Measurements from ENCODE around the gene AMBRA1. TPM values are rescaled to one million over a fixed set of nuclear protein-coding genes. Genes with fewer than 3 reads are reported as not detected.

The AMBRA1 gene
- total RNA-seq, 6 donors from 2014 or later: 22.9 to 55.7 (median 33.2) TPM

GRCh38 chr11:46543564-46543963 is 50.3 kb downstream of the AMBRA1 start:
- no peak for TF ChIP-seq POLR2AphosphoS5 (IDR thresholded peaks at IDR 0.05)
- TF ChIP-seq EP300 (IDR thresholded peaks at IDR 0.05): no peak
- no peak for TF ChIP-seq POLR2A (IDR thresholded peaks at IDR 0.05)
- no peak for TF ChIP-seq CTCF (IDR thresholded peaks at IDR 0.05)
- no peaks in the 10 kb centered on the region for H3K27me3 ChIP-seq
- 38 to 67% methylated on average over 1 of the region's 1 CpG for WGBS, 2 donors
- no peak overlapping the region for H3K4me3 ChIP-seq
- peaks cover 5 to 75% (median 57%) of the 10 kb centered on the region in 4 donors for H3K36me3 ChIP-seq
- no peak for DNase-seq
- H3K4me1 ChIP-seq: peaks cover 0 to 16% (median 7%) of the 10 kb centered on the region in 4 donors
- H3K9me3 ChIP-seq: no peaks in the 10 kb centered on the region
- no peak overlapping the region for H3K27ac ChIP-seq
- ATAC-seq (ENCODE audit: low FRiP score in 2 of 2): no peak

GRCh38 chr11:46541593-46542371 is 52.0 kb downstream of the AMBRA1 start:
- 69 to 70% methylated on average over 10 to 16 of the region's 16 CpGs for WGBS, 2 donors
- Histone ChIP-seq H3K27me3 (no peaks in the 10 kb centered on the region), H3K4me3 (no peak overlapping the region), H3K27ac (peak overlapping the region in 3 of 4 donors; percentile 23 to 67 (median 35)), H3K9me3 (no peaks in the 10 kb centered on the region), H3K4me1 (peaks cover 0 to 11% (median 4%) of the 10 kb centered on the region in 4 donors), H3K36me3 (peaks cover 5 to 66% (median 54%) of the 10 kb centered on the region in 4 donors)
- TF ChIP-seq POLR2A (IDR thresholded peaks at IDR 0.05): no peak
- no peak for TF ChIP-seq EP300 (IDR thresholded peaks at IDR 0.05)
- TF ChIP-seq POLR2AphosphoS5 (IDR thresholded peaks at IDR 0.05): peak in 1 of 2 donors; percentile 31
- peak in 2 of 6 experiments; percentile 13 to 23 for TF ChIP-seq CTCF (IDR thresholded peaks at IDR 0.05)
- DNase-seq (peak; percentile 32 to 89), ATAC-seq (ENCODE audit: low FRiP score in 2 of 2) (peak; percentile 44 to 90)

GRCh38 chr11:46540807-46541206 is 53.0 kb downstream of the AMBRA1 start:
- 90 to 100% methylated on average over 4 of the region's 4 CpGs for WGBS, 2 donors
- no peak overlapping the region for H3K27ac ChIP-seq

GRCh38 chr11:46537537-46538295 is 56.1 kb downstream of the AMBRA1 start:
- peak in 1 of 2 donors; percentile 80 for ATAC-seq (ENCODE audit: low FRiP score in 2 of 2)
- Histone ChIP-seq H3K9me3 (no peaks in the 10 kb centered on the region), H3K27ac (no peak overlapping the region), H3K36me3 (peaks cover under 1 to 26% (median 20%) of the 10 kb centered on the region in 4 donors), H3K4me3 (no peak overlapping the region), H3K27me3 (no peaks in the 10 kb centered on the region), H3K4me1 (peaks cover 0 to 9% (median 3%) of the 10 kb centered on the region in 4 donors)
- peak in 1 of 2 donors; percentile 59 for DNase-seq
- TF ChIP-seq CTCF (IDR thresholded peaks at IDR 0.05): peak; percentile 45 to 77 (median 69)
- no peak for TF ChIP-seq EP300 (IDR thresholded peaks at IDR 0.05)
- WGBS, 2 donors: 64% methylated on average over 5 of the region's 5 CpGs

More at GRCh38 chr11:46540807-46541206, 53.0 kb downstream of the AMBRA1 start:
- peaks cover 5 to 56% (median 46%) of the 10 kb centered on the region in 4 donors for H3K36me3 ChIP-seq
- no peak overlapping the region for H3K4me3 ChIP-seq
- H3K9me3 ChIP-seq: no peaks in the 10 kb centered on the region
- DNase-seq (no peak), ATAC-seq (ENCODE audit: low FRiP score in 2 of 2) (no peak)
- H3K27me3 ChIP-seq: no peaks in the 10 kb centered on the region
- TF ChIP-seq EP300 (IDR thresholded peaks at IDR 0.05): no peak
- no peak for TF ChIP-seq POLR2AphosphoS5 (IDR thresholded peaks at IDR 0.05)
- no peak for TF ChIP-seq POLR2A (IDR thresholded peaks at IDR 0.05)
- H3K4me1 ChIP-seq: peaks cover 0 to 11% (median 3%) of the 10 kb centered on the region in 4 donors

- no peaks in the 10 kb centered on the region for H3K9me3 ChIP-seq
- no peak overlapping the region for H3K4me3 ChIP-seq
- peaks cover 0 to 20% (median 14%) of the 10 kb centered on the region in 4 donors for H3K36me3 ChIP-seq
- H3K4me1 ChIP-seq: peaks cover 0 to 5% (median 2%) of the 10 kb centered on the region in 4 donors
- no peak overlapping the region for H3K27ac ChIP-seq
- 78 to 91% methylated on average over 2 of the region's 2 CpGs for WGBS, 2 donors
- H3K27me3 ChIP-seq: no peaks in the 10 kb centered on the region
- TF ChIP-seq POLR2AphosphoS5 (IDR thresholded peaks at IDR 0.05) (no peak), EP300 (IDR thresholded peaks at IDR 0.05) (no peak), CTCF (IDR thresholded peaks at IDR 0.05) (no peak), POLR2A (IDR thresholded peaks at IDR 0.05) (no peak)
- no peak for DNase-seq
- ATAC-seq (ENCODE audit: low FRiP score in 2 of 2): no peak
Observed at GRCh38 chr11:46537121-46537520, 56.7 kb downstream of the AMBRA1 start.

All from upper lobe of left lung (tissue), 6 donors.